Muscle of arm (tissue), 12 donors: ENCODE results near the gene NABP1. TPM values are rescaled to one million over a fixed set of nuclear protein-coding genes. Genes with fewer than 3 reads are reported as not detected.

Source experiments
- DNase-seq: peaks from one replicate; pipeline ENCODE4 v3.0.0-alpha.2; 2013
- polyA plus RNA-seq, 12 donors: library from polyadenylated mRNA; unstranded; fragments of 120-200 nt; gene quantifications; one replicate each; pipeline ENCODE4 v1.2.1, GENCODE V29; 2013; ENCODE audit not compliant: insufficient read length in 12 of 12

Gene NABP1
- polyA plus RNA-seq, 12 donors, result 8.9 to 18.7 (median 12.7) TPM; not detected in 1

DNA sequence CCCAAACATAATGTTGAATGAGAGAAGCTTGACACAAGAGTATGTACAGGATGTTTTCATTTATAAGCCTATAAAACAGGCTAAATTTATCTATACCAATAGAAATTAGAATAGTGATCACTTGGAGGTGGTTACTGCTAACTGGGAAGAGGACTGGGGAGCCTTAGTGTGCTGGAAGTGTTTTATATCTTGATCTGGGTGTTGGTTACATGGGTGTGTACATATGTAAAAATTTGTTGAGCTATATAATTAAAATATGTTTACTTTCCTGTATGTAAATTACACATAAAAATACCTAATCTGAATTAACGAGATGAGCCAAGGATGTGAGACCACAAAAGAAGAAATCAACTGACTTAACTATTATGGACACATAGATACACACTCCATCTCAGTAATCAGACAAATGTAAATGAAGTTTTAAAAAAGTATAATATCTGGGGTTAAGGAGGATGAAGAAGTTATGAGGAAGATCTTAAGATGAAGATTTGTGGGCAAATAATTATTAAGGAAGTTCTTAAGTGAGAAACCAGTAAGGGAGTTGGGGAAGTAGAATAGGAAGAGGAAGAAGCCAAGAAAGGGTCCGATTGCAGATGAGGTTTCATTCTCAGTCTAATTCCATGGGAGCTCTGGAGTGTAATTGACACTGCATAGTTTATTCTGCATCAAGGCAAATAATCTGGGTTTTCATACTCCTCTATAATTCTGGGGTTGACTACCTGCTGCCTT, 32.3 kb upstream of the NABP1 start:
- no peak for DNase-seq

DNA sequence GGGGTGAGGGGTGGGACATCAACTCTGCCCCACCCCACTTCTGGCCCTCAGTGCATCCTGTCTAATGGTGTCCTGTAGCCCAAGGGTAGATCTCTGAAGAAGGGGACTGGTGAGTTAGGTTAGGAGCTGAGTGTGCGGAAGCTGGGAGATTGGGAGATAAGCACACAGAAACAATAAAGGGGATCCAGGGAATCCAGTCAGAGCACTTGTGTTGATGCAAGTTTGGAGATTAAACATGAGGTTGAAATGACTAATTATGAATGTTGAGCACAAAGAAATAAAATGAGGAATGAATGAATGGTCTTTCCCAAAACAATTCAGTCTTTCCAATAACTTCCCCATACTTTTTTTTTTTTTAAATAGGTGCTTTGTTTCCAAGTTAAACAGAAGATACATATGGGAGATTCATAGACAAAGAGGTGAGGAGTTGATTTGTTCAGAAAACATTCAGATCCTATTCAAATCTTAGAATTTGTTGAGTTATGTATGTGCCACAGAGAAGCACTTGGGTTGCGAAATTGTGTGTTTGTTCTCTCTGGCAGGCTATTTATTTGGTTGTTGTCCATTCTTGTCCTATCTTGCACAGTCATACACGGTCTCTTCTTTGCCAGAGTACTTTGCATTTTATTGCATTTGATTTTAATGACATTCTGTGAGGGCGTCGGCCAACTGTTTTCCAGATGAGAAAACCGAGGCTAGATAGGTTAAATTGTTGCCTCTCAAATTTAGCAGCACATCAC, 31.6 kb upstream of the NABP1 start:
- DNase-seq, result no peak

DNA sequence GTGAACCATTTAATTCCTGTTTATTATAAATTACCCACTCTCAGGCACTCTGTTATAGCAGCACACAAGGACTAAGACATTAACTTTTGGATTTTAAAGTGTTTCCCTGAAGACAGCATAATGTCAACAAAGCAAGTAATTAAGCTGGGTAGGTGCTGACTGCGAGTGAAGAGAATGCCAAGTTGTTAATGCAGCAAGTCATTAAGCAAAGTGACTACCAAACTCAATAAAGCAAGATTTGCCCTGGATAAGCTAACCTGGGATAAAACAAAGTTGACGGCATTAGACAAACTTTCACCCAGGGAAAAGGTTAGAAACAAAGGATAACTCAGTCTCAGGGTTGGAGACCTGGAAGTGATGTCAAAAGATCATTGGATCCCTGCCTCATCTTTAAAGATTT, 28.4 kb upstream of the NABP1 start:
- no peak for DNase-seq

DNA sequence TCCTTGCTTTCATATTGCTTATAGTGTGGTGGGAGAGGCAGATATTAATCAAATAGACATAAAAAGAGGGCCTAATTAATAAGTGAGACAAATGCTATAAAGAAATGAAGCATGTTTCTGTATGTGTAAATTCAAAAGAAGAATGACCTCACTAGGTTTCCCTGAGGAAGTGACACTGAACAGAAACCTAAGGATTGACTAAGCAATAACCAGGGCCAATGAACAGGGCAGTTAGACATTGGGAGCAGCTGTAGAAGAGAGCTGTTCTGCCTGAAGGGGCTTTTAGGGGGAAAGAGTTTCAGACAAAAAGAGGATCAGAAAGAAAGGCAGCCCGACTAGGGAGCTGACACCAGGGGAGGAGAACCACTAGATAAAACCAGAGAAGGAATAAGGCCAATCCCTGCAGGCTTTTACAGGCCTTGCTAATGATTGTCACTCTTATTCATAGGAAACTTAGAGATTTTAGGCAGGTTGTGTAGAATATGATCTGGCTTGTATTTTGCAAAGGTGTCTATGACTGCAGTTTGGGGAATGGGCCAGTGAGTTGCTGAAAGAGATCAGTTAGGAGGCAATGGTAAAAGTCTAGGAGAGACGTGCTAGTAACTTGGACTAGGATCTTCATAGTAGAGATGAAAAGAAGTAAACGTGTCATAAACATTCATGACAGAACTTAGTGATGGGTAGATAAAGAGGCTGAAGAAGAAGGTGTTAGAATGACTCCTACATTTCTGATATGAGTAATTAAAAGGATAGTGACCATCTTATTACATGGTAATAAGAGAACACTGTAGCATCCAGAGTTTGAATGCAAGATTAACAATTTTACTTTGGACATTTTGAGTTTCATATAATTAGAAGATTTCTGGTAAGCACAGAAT, 26.8 kb upstream of the NABP1 start:
- DNase-seq, result no peak

DNA sequence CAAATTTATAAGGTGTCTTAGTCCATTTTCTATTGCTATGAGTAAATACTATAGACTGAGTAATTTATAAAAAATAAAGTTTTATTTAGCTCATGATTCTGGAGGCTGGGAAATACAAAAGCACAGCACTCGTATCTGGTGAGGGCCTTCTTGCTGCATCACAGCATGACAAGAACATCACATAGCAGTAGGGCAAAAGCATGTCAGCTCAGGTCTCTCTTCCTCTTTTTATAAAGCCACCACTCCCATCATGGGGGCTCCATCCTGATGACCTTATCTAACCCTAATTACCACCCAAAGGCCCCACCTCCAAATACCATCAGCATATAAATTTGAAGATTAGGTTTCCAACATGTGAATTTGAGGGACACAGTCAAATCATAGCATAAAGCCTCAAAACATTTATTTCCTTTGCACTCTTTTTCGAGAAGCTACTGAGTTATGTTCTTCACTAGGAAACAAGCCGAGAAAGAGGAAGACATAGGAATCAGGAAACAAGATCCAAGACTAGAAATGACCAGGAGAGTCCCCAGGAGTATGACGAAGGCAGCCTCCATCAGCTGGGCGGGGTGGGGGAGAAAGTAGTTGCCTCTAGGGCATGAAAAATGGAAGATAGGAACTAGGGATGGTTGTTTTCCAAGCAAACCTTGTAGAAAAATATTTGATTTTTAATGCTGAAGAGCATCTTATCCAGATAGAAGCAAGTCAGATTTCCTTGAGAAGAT, 24.1 kb upstream of the NABP1 start:
- DNase-seq, result no peak

DNA sequence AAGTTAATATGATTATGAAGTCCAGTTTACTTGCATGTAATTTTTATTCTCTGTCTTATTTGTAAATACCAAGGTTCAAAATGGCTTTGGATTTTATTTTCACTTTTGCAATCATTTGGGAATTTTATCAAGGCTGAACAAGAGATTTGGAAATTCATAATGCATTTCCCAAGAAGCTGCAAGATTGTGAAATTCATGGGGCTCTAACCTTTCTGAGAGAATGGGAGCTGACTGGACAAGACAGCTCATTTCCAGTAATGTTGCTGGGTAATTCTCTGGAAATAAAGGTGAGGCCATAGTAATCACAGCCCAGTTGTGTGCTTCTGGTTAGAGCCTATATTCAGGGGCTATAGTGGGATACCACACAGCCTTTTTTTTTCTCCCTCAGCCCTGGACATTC, 21.5 kb upstream of the NABP1 start:
- DNase-seq, result no peak

DNA sequence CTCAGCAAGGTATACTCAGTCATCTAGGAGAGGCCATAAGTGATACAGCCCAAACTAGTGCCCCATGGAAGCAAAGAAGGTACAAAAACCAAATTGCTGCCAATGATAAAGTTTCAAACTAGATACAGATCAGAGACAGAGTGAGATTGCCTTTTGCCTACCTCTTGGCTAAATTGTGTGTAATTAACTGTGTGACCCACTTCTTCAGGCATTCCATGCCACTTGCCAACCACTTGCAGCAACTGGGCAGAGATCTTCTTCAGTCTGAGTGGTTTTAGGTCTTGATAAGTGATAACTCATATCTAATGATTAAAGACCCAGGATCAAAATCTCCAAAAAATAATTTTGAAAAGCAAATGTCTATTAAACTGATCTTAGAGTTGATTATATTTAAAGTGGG, 21.1 kb upstream of the NABP1 start:
- DNase-seq, result no peak

DNA sequence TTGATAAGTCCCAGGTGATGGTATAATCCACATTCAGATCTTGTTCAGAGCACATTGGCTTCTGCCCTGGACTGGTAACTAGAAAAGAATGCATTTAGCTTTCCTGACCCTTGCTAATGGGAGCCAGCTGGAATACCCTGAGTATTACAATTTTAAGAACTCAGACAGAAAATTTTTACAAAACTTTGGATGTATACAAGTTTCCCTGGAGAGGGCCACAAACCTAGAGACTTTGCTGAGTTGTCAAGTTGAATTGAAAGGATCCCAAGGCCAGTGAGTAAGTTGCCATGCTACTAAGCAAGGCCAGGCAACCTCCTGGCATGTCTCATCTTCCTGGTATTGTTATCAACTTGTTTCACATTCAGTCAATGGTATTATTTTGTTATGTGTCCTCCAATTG, 20.0 kb upstream of the NABP1 start:
- no peak for DNase-seq

- no peak for DNase-seq
These were observed 18.7 kb upstream of the NABP1 start for GRCh38 chr2:191659198-191659597.

DNA sequence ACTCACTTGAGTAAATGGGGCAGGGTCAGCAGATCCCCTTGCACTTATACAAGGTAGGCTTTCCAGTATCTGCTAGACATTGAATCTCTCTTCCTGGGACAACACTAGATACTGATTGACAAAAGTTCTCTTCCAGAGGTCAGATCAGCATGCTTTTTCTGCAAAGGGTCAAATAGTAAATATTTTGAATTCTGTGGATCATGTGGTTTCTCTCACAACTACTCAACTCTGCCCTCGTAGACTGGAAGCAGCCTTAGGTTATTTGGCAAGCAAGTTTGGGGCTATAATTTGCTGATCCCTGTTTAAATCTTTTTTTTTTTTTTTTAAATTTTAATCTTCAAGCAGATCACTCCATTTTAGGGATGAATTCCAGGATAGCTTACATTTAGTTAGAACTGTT, 17.4 kb upstream of the NABP1 start:
- no peak for DNase-seq

DNA sequence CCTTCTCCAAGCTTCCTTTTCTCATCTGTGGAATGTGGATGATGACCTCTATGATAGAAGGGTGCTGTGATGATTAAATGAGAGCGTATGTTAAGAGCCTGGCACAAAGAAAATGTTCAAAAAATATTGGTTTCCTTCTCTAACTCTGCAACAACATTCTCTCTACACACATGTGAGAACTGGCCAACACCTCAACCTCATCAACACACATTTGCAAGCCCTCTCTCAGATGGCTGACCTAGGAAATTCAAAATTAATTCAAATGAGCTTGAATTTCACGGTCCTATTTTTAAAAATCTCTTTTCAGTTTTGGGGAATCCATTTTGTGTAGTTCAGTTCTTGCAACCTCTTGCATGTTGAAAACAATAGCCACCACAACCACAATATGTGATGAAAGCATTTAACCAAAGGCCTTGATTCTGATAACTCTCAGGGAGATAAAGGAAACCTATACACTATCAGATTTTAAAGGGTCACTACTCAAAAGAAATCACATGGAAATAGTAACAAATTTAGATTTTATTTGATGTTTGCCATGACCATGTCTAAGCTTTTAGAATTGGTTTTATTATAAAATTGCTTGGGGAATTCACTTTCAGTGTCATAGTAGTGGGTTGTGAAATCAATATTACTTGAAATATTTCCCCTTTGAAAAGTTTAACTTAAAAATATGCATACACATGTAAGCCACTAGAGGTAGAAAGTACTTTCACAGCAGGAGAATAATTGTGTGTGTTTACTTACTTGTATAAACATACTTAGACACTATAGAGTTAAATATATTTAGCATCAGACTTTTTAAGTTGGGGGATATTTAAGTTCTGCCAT, 16.6 kb upstream of the NABP1 start:
- no peak for DNase-seq

DNA sequence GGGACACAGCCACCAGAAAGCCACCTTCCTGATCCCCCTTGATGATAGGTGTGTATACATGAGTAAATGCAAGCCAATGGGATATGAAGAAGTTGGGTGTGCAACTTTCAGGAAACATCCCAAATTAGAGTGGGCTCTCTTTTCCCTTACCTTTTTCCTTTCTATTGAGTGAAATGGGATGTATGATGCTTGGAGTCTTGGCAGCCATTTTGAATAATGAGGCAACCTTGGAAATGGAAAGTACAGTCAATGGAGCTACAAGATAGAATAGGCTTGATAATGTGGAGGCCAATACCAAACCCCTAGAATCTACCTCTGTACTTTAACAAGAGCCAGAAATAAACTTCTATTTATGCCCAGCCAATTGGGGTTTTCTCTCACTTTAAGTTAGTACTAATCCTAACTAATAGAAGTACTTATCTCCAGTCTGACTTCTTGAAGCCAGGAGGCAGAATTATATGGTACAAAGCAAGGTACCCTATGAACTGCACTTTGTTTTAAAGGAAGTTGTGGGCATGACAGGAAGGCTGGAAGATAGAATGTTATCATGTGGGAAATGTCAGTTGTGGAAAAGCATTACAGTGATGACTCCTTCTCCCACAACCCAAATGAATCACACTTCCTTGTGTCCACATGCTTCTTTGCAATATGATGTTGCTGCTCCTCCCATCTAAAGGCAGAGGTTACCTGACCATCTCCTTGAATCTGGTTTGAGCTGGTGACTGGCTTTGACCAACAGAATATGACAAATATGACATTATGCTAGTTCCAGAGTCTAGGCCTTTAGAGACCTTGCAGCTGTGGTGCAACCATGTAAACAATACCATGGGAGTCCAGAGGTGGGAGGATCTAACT, 12.9 kb upstream of the NABP1 start:
- no peak for DNase-seq

DNA sequence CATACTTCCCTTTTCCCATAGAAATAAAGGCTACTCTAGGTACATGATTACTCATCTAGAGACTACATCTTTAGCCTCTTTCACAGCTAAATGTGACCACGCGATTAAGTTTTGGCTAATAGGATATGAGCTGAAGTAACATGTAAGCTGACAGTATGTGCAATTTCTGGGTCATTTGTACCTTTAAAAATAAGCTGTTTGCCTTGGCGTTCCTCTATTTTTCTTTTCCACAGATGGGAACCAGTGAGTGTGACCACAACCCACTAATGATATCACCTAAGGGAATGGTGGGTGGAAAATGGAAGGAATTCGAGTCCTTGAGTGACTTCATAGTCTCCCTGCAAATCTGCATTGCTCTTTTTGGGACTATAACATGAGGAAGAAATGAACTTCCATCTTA, 11.7 kb upstream of the NABP1 start:
- DNase-seq, result no peak

- DNase-seq, result no peak
These were observed 11.2 kb upstream of the NABP1 start for GRCh38 chr2:191666732-191667131.

- DNase-seq, result no peak
These were observed 7.9 kb upstream of the NABP1 start for GRCh38 chr2:191670076-191670475.

GRCh38 chr2:191670787-191671186, 7.1 kb upstream of the NABP1 start:
- DNase-seq, result no peak

DNA sequence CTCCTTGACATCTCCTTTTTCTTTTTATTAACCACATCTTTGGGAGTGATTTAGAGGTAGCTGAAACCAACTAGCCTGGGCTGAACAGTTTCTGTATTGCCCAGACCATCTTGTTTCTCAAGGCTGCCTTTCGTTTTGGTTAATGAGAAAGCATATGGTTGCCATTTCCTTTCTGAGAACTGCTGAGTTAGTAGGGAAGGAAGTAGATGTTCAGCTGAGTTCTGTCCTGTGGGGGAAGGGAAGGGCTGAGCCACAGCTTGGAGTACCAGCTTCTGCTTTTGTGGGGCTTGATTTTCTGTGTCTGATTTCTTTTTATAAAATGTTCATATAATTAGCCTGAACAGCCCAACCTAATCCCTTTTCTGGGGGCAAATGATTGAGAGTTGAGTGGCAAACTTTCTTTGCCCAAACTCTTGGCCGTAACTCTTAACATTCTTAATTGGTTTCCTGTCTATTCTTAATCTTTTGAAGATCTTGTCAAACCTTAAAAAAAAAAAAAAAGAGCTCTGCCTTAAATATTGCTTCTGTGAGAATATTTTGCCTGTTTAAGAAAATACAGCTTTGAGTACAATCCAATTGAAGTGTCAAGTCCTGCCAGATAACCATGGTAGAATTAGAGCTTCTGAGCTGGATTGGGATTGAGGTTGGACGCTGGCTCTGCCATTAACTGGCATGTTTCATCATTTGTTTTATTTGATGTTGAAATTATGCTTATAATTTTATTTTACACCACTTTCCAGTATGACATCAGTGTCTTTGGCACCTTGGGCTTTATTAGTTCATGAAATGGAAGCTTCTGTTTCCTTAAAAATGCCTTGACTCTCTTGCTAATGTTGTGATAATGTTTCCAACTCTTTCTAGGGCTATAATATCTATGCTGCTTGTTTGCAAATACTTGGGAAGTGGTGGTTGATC, 1.9 kb upstream of the NABP1 start:
- DNase-seq, result no peak

DNA sequence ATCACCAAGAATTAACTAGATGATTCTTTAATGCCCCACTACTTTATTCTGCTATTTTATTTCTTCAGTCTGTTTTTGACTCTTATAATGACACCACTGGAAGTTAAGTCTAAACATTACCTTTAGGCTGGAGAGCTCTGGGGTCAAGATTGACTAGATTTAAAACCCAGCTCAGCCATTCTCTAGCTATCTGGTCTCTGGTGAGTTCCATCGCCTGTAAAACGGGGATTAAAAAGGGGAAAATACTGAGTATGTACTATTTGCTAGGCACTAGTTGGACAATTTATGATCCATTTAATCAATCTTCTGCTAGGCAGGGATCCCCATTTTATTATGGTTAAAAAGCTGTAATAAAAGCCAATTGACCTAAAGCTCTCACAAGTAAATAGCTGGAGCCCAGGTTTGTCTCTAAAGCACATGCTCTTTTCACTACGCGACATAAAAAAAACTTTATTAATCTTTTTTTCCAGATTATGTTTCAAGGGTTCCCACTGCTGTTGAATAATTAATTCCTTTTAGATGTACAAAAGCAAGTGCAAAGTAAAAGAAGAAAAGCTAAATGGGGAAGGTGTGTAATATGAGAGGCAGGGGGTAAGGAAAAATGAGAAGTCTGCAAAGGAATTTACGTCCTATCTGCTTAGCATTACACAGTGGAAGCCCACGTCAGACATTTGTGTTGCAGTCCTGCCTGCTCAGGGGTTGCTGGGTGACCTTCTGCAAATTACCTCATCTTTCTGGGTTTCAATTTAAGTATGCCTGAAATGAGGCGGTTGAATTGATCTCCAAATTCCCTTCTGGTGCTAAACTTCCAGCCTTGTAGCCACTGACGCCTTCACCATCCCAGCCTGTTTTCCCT, 918 bp upstream of the NABP1 start:
- no peak for DNase-seq
